NOMO-1 treated with DMSO at 0.1 percent for 48 hours (cell line): ENCODE results near the gene TMPRSS2.

Experiments used
- DNase-seq: peaks from one replicate; lab custom pipeline; 2025; ENCODE audit not compliant: unreplicated experiment; lab: John Stamatoyannopoulos, UW

TMPRSS2 gene

DNA sequence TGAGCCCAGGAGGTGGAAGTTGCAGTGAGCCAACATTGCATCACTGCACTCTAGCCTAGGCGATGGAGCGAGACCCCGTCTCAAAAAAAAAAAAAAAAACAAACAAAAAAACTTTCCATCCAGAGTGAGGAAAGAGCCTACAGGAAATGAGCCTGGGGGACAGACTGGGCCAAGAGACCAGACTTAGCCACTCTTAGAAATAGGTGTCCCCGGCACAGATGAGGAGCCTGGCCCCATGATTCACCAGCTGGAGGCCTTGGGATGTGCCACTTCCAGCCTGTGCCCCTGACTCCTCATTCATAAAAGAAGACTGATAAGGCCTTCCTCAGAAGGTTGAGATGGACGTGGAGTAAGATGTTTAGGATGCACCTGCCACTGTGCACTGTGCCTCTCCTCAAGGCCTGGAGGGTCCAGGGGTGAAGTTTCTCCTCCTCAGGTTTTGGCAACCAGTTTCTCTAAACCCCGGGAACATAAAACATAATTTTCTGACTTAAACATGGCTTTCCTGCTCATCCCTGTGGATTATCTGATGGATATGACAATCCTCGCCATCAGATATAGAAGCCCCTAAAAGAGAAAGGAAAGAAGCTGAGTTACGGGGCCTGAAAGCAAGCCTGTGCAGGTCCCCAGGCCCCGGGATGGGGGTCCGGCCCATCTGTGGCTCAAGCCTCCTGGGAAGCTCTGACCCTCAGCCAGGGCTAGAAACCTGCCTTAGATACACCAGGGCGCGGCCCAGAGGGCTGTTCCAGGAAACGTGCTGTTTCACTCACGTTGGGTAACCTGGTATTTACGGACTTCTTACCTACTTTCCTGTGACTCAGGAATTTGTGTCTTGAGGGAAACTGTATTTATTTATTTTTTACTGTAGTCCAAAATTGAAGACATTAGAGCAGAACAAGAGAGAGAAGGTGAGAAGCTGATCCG lies 55.9 kb downstream of the TMPRSS2 start:
- DNase-seq = no peak

DNA sequence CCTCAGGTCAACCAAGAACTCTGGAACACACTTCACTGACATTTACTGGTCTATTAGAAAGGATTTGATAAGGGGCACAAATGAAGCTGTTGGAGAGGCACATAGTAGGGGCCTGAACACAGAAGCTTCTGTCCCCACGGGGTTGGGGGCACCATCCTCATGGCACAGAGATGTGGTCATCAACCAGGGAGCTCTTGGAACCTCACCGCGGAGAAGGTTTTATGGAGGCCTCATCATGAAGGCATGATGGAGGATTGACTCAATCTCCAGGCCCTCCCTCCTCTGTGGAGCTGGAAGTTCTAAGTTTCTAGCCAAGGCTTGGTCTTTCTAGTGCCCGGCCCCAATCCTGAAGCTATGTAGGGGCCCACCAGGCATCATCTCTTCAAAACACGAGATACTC lies 58.3 kb downstream of the TMPRSS2 start:
- no peak for DNase-seq

DNA sequence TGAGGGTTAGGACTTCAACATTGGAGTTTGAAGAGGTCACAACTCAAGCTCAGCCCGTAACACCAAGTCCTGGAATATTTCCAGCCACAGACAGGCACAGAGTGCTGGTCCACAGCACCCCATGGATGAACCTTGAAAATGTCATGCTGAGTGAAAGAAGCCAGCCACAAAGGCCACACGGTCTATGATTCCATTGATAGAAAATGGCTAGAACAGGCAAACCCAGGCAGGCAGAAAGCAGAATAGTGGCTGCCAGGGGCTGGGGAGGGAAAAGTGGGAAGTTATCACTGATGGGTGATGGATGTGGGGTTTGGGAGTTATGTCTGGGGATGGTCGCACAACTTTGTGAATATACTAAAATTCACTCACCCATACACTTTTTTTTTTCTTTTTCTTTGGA lies 60.6 kb downstream of the TMPRSS2 start:
- no peak for DNase-seq

DNA sequence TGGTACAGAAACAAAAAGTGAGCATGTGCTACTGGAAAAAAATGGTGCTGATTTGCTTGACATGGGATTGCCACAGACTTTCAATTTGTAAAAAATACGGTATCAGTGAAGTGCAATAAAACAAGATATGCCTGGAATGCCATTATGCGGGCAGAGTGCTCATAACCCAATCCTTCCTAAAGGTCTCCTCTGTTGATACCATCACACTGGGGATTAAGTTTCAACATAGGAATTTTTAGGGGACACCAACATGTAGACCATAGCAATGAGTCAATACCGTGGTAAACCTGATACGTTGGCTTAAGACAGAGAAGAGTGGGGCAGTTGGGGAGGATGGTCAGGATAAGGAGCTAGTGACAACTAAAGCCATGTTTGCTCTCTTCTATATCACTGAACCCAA lies 61.4 kb downstream of the TMPRSS2 start:
- no peak for DNase-seq

DNA sequence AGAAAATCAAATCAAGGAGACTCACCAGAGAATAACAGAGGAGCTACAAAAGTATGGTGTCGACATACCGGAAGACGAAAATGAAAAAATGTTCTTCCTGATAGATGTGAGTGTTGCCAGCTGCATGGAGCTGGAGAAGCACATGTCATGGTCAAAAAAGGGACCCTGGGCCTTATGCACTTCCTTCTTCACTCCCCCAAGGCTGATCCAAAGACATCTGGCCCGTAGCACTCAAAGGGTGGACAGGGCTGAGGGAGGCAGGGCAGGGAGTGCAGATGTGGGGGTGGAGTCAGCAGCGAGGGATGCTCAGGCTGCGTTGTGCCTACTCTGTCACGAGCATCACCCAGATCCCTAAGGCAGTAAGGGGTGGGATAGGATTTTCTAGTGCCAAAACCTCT lies 62.5 kb downstream of the TMPRSS2 start:
- DNase-seq = no peak

DNA sequence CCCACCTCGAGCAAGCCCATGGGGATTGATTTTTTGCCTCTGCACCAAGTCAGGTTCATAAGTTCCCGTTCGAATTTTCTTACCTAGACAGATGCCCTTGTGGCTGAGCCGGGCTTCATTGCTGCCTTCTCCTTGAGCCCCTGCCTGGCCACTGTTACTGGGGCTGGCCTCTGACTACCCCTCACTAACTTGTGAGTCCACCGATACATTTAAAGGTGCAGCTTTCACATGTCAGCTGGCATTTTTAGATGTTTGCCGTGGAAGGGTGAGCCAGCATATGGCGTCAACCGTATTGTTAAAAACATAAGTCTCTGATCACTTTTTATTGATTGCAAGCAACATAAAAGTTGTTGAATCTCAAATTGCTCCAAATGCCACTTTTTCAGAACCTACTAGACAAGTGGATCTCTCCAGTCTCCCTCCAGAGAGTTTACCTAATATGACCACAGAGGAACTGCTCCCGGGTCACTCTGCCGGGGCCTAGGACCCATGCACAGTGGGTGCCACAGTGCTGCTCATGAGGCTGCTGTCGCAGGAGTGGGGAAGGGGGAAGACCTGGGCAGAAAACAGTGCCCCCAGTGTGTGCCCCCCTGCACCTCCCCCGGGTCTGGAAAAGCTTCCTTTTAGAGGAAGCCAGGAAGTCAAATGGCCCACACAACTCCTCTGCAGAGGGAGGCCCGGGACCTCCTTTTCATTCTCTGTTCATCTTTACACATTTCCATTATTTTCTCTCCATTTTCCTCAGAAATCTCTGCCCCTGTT lies 63.1 kb downstream of the TMPRSS2 start:
- DNase-seq = no peak

DNA sequence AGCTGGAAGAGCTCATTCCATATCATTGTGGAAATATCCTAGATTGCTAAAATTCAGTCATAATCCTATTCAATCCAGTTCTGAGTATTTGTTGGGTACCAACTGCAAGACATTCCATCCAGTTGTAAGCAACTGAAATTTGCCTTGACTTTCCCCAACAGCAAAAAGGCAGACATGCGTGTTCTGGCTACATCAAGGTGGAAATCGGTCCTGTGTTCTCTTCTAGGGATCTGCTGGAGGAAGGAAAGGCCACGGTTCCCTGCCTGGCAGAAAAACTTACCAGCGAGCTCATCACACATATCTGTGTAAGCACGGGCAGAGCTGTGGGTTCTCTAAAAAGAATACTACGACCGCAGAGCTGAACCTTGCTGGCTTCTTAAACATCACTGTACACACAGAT lies 64.4 kb downstream of the TMPRSS2 start:
- no peak for DNase-seq

DNA sequence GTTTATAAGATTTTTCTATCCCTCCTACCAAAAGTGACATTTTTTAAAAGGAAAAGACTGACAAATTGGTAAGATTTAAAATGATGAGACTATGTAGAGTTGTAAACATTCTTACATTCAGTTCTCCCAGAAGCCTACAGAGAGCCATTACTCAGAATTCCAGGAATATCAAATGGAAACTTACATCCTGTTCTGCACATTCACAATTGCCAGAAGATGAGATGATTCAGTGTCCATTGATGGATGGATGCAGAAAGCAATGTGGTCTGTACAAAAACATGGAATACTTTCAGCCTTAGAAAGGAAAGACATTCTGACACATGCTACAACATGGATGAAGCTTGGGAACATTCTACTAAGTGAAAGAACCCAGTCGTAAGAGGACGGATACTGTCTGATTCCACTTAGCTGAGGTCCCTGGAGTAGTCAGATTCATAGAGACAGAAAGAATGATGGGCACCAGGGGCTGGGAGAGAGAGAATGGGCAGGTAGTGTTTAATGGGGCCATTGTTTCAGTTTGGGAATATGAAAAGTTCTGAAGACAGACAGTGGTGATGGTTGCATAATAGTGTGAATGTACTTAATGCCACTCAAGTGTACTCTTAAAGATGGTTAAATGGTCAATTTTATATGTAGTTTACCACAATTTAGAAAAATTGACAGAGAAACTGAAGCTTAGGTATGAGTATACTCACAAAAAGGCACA lies 65.3 kb downstream of the TMPRSS2 start:
- DNase-seq = no peak

DNA sequence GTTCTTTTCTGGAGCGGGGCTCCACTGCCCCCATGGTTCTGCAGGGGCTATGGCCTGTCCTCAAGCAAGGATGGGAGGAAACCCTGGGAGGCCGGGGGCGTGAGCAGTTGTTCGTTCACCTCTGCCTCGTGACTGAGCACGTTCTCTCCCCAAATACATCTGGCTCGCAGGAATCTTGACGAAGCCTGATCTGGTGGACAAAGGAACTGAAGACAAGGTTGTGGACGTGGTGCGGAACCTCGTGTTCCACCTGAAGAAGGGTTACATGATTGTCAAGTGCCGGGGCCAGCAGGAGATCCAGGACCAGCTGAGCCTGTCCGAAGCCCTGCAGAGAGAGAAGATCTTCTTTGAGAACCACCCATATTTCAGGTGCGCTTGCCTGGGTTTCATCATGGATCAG lies 66.4 kb downstream of the TMPRSS2 start:
- no peak for DNase-seq

DNA sequence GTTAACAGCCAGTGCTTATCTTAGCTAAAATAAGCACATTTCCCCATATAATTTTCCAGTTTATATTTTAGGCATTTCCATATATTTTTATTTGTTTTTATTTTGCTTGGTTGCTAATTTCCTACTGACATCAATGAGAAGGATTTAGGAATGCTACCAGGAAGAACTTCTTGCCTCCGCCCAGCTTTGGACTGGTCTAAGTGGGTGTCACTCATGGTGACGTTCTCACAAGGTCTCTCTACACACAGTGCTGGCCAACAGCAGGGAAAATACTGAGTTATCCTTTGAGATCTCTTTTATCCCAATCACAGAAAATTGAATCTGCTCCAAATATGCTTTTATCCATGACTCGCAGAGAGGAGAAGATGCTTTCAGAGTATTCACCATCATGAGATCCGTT lies 68.7 kb downstream of the TMPRSS2 start:
- DNase-seq = no peak

DNA sequence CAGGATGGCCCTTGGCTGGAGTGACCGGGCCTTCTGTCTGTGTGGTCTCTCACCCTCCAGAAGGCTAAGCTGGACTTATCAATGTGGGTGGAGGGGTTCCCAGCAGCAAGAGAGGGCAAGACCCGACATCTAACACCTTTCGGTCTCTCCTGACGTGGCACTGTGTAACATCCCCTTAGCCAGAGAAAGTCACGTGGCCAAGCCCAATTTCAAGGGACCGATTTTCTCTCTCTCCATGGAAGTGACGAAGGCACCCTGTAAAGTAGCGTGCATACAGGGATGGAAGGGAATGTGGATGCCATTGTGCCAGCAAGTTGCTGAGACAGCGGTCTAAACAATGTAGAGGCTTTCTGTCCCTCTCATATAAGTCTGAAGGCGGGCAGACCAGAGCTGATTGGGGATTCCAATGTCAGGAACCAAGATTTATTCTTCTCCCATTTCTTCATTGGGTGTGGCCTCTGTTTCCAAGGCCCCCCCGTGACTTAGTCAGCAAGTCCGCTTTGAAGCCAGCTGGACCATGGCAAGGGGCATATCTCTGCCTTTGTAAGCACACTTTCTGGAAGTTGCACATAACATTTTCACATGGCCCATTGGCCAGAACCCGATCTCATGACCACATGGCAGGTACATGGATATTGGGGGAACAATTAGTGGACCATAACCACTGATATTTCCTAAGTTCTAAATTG lies 69.4 kb downstream of the TMPRSS2 start:
- no peak for DNase-seq

DNA sequence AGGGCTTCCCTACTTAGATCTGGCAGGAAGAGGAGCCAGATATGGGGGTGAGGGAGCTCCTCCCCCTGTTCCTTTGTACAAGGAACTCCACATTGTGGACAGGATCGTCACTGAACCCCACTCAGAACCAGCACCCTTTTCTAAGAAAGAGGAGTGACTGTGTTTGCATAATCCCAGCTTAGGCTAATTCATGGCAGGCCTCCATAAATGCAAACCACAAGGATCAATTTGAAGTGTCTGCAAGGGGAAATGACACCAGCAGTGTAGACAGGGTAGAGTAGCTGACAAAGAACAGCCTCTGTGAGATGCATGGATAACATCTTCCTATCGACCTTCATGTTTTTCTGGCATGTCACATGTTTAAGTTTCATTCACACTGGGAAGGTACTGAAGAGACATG lies 70.2 kb downstream of the TMPRSS2 start:
- DNase-seq = no peak

DNA sequence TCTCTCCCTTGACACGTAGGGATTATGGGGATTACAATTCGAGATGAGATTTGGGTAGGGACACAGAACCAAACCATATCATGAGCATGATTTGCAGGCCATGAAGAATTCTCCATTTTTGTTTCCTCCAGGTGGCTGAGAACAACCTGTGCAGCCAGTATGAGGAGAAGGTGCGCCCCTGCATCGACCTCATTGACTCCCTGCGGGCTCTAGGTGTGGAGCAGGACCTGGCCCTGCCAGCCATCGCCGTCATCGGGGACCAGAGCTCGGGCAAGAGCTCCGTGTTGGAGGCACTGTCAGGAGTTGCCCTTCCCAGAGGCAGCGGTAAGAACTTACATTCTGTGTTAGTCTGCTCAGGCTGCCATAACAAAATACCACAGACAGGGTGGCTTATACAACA lies 72.3 kb downstream of the TMPRSS2 start:
- no peak for DNase-seq

DNA sequence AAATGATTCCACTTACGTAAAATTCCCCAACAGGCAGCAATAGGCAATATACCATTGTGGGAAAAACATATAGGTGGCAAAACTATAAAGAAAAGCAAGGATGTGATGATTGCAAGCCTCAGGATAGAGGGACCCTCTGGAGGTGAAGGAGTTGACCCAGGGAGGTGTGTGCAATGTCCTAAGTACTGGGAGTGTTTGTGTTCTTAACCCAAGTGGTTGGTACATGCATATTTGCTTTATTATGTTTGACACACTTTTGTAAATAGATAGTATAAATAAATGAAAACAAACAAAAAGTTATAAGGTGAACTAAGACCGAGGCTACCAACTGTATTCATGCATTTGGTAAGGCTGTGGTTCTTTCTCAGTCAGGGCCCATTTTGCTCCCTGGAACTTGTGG lies 74.4 kb downstream of the TMPRSS2 start:
- DNase-seq = no peak

DNA sequence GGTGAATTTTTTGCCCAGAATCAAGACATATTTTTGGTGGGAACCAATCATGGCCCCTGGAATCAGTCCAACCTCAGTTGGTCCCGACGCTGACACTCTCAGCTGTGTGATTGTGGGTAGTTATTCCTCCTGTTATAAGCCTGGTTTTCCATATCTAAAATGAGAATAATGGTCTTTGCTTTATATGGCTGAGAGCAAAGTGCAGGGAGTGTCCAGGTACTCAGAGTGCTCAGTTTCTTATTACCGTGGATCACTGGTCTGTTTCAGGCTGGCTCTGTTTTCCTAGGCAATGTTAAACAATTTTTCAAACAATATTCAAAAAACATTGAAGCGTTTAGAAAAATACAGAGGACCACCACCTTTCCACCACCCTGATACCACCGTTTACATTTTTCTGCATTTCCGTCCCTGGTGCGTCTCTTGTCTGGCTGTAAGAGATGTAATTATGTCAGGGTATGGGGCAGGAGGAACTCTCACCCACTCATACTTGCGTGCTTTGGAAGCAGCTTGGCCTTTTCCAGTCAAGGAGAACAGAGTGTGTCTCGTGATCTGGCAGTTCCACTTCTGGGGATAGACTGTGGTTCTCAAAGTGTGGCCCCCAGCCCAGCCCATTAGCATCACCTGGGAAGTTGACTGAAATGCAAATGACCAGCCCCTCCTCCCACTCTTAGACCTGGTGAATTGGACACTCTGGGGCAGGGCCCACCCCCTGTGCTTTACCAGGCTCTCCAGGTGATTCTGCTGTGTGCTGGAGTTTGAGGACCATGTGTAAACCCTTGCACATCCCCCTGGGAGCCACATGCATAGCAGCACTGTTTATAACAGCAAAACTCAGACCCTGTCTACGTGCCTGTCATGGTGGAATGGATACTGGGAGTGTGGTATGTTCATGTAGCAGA lies 75.1 kb downstream of the TMPRSS2 start:
- DNase-seq = no peak

DNA sequence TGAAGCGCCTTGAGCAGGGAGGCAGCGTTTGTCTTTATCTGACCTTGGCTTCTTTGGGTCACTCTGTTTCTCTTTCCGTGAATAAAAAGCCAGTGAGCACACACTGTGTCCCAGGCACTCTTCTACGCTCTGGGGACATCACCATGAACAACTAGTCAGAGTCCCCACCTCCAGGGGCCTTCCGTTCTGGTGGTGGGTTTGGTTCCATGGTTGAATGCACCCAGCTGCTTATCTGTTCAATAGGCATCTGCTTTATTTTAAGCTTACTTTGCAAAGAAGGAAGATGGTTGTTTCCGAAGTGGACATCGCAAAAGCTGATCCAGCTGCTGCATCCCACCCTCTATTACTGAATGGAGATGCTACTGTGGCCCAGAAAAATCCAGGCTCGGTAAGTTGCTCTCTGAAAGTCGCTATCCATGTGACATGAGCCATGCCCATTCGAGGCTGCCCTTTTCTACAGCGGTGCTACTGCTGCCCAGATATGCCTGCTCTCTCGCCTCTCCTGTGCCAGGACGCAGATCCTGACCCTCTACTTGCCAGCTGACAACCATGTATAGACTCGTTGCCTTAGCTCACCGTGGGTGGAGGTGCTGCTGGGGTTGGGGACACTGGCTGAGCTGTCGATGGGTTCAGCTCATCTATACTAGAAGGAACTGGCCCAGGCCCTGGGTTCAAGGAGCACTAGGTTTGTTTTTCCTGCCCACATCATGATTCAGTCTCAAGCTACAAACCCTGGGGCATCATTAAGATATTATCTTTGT lies 76.0 kb downstream of the TMPRSS2 start:
- DNase-seq = no peak

DNA sequence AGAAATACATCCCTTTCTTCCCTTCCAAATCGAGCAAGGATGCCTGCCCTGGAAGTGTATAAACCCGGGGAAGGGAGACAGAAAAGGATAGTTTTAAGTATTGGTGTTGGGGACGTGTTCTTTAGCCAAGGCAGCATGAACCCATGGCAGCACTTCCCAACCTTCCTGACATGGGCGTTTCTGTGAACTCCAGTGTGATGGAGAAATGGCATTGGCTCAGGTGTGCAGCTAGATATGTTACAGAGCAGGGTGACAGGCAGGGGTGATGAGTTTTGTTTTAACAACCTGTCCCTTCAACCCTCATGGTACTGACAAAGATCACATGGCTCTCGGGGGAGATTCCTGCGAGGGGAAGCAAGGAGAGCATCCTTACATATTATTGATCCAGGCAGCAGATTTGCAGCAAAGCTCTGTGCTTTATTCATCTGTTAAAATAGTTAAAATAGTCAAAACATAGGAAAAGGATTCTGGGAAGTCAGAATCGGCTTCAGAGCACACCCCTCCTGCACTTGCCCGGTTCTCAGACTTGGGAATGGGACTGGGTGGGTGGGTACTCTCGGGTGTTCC lies 78.0 kb downstream of the TMPRSS2 start:
- DNase-seq = no peak

DNA sequence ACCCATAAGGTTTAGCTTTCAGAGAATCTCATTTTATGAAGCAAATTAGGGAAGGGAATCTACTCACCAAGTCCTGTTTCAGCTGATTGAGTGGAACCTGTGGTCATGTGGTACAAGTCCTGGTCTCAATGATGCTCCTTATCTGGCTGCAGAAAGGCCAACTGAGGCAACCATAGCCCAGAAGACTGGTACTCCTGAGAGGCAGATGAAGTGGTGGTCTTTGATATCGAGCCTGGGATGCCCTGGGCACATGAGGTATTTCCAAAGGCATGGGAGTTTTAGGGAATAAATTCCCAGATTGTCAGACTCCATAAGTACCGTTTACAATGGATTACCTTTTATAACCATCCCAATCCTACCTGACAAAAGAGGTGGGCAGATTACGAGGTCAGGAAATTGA lies 78.7 kb downstream of the TMPRSS2 start:
- no peak for DNase-seq

DNA sequence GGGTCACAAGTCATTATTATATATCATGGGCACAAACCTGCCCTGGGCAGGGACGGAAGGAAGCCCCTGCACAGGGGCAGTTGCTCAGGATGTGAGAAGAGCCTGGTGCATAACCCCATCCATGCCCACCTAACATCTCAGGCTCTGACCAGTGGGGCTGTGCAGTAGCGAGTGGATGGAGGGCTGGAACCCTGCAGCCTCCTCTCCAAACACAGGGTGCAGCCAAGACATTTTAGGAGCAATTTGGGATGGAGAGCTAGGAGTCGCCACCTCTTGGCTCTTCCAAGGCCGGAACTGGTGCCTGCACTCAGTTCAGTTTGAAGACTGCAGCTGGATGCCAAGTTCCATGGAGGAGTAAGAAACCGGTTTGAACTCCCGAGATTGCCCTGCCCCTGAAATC lies 79.1 kb downstream of the TMPRSS2 start:
- DNase-seq = no peak
